HG03064 (cell line): ENCODE data around the gene ZNF808.
"Not testable (repeated sequence)": the region's sequence is repeated elsewhere in the genome, so short reads cannot be mapped to it uniquely, and the experiment has no call there.

Experiments used
- ATAC-seq: cut with Tn5 transposase; IDR thresholded peaks from one replicate; pipeline ENCODE4 v1.9.1; 2021; ENCODE audit warnings: low read depth; ENCODE audit not compliant: unreplicated experiment

The ZNF808 gene

DNA sequence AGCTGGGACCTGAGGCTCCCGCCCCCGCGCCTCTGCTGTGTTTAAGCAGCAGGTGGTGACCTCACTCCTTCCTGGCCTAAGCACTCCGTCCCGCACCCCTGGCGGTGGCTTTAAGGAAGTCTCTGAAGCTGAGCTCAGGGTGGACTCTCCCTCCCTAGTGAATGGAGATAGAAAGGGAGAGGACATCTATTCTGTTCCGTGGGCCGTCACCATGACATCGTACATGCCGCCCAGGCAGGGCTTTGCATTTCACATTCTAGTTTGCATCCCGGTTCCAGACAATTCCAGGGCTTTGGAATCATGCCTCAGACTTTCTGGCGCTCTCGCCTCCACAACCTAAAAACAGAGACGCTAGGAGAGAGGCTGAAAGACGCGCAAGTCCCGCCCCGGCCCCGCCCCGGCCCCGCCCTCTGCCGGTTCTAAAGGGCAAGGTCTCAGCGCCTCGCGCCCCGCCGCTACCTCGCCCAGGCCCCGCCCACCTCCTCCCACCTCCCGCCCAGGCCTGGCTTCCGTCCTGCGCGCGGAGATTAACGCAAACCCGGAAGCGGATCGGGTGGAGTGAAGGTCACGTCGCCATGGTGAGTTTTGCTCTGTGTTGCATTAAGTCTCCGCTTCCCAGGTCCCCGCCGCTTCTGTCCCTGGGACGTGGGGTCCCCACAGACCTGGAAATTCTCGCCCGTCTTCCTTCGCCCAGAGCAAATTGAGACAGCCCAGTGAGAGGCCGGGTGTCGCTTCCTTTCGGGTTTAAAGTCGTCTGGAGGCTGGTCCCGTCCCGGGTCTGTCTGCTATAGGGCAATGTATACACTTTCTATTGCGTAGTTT, at the start of gene ZNF808:
ZNF808 (plus strand) TSS at position 535 of the 822 bp plus-strand sequence. CDS start 15,617 bp downstream, outside the sequence.
- peak; percentile 72 for ATAC-seq

DNA sequence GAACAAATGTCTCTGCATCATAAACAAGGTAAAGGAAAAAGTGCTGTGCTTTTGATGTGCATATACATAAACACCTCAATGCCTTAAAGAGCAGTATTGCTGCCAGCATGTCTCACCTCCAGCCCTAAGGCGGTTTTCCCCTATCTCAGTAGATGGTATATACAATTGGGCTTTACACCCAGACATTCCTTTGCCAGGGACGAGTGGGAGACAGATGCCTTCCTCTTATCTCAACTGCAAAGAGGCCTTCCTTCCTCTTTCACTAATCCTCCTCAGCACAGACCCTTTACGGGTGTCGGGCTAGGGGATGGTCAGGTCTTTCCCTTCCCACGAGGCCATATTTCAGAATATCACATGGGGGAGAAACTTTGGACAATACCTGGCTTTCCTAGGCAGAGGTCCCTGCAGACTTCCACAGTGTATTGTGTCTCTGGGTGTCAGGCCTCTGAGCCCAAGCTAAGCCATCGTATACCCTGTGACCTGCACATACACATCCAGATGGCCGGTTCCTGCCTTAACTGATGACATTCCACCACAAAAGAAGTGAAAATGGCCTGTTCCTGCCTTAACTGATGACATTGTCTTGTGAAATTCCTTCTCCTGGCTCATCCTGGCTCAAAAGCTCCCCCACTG, 43.2 kb upstream of the ZNF808 start:
- not testable (repeated sequence) for ATAC-seq

DNA sequence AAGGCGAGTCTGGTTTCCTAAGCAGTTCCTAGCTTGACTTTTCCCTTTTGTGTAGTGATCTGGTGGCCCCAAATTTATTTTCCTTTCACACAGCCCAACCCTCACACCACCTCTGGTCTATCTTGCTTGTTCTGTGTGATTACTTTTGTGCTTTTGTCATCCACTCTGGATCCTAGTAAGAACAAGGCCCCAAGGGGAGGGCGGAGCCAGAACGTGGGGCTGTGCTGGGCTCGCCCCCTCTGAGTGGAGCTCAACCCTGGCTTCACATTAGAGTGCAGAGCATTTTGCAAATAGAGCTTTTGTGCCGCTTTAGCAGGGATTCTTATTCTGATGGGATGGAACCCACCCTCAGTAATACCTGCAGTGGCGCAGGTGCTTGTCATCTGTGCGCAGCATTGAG, 42.4 kb upstream of the ZNF808 start:
- ATAC-seq, result not testable (repeated sequence)

DNA sequence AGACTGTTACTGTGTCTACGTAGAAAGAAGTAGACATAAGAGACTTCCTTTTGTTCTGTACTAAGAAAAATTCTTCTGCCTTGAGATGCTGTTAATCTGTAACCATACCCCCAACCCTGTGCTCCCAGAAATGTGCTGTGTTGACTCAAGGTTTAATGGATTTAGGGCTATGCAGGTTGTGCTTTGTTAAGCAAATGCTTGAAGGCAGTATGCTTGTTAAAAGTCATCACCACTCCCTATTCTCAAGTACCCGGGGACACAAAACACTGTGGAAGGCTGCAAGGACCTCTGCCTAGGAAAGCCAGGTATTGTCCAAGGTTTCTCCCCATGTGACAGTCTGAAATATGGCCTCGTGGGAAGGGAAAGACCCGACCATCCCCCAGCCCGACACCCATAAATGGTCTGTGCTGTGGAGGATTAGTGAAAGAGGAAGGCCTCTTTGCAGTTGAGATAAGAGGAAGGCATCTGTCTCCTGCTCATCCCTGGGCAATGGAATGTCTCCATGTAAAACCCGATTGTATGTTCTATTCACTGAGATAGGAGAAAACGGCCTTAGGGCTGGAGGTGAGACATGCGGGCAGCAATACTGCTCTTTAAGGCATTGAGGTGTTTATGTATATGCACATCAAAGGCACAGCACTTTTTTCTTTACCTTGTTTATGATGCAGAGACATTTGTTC, 41.8 kb upstream of the ZNF808 start:
- ATAC-seq, result not testable (repeated sequence)

- no peak for ATAC-seq
These were observed 35.1 kb upstream of the ZNF808 start for GRCh38 chr19:52492201-52492993.

- ATAC-seq, result no peak
These were observed 34.4 kb upstream of the ZNF808 start for GRCh38 chr19:52492994-52493470.

DNA sequence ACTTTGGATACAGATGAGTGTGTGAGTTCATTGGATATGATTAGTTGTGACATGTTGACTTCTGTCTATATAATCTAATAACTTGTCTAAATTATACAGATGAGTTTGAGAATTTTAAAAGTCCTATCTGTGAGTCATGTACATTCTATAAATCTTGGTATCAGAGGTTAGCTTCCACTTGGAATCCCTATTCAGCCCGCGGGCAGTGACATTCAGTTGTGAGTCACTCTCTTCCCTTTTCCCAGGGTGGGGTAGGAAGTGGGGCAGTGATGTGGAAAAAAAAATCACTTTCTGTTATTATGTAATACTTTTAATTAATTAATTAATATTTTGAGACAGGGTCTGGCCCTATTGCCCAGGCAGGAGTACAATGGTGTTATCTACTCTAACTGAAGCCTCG, 33.0 kb upstream of the ZNF808 start:
- no peak for ATAC-seq

- no peak for ATAC-seq
These were observed 28.9 kb upstream of the ZNF808 start for GRCh38 chr19:52498571-52498970.

DNA sequence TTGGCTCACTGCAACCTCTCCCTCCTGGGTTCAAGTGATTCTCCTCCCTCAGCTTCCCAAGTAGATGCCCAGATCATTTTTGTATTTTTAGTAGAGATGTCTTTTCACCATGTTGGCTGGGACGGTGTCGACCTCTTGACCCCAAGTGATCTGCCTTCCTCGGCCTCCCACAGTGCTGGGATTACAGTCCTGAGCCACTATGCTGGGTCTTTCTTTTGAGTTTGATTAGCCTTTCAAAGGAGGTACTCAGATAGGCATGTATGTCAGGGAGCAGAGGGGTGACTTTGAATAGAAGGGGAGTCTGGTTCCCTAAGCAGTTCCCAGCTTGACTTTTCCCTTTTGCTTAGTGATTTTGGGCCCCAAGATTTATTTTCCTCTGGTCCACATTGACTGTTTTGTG, 27.0 kb upstream of the ZNF808 start:
- not testable (repeated sequence) for ATAC-seq

- ATAC-seq, result not testable (repeated sequence)
These were observed 26.5 kb upstream of the ZNF808 start for GRCh38 chr19:52500991-52501390.

GRCh38 chr19:52507266-52507665, 20.2 kb upstream of the ZNF808 start:
- no peak for ATAC-seq

DNA sequence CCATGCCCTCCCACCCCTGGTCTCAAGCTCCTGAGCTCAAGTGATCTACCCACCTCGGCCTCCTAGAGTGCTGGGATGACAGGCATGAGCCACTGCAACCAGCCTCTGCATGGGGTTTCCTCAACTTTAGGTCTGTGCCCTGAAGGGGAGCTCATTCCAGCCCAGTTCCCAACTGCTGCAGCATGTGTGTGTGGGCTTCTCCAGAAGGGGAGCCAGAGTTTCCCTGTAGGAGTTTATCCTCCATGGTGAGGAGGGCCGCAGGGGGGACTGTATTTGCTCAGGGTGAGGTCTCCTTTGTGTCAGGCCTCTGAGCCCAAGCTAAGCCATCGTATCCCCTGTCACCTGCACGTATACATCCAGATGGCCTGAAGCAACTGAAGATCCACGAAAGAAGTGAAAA, 11.3 kb upstream of the ZNF808 start:
- ATAC-seq, result no peak

DNA sequence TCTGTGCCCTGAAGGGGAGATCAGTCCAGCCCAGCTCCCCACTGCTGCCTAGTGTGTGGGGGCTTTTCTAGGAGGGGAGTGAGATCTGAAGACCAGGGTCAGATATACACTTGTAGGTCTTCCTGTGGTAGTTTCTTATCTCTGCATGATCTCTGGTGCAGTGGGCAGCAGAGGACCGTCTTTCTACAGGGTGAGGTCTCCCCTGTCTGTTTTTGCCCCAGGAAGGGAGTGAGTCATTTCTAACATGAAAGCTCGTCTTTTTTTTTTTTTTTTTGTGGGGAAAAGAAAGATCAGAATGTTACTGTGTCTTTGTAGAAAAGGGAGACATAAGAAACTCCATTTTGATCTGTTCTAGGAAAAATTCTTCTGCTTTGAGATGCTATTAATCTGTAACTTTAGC, 8.8 kb upstream of the ZNF808 start:
- no peak for ATAC-seq

DNA sequence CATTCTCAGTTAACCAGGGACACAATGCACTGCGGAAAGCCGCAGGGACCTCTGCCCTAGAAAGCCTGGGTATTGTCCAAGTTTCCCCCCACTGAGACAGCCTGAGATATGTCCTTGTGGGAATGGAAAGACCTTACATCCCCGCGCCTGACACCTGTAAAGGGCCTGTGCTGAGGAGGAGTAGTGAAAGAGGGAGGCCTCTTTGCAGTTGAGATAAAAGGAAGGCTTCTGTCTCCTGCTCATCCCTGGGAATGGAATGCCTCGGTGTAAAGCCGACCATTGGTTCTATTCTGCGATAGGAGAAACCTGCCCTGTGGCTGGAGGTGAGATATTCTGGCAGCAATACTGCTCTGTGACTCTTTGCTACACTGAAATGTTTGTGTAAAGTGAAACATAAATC, 8.3 kb upstream of the ZNF808 start:
- not testable (repeated sequence) for ATAC-seq

DNA sequence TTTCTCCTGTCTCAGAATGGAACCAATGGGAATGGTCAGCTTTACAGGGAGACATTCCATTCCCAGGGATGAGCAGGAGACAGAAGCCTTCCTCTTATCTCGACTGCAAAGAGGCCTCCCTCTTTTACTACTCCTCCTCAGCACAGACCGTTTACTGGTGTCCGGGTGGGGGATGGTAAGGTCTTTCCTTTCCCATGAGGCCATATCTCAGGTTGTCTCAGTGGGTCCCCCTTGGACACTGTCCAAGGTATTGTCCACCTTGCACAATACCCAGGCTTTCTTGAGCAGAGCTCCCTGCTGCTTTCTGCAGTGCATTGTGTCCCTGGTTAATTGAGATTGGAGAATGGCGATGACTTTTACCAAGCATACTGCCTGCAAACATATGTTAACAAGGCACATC, 7.5 kb upstream of the ZNF808 start:
- ATAC-seq, result no peak

DNA sequence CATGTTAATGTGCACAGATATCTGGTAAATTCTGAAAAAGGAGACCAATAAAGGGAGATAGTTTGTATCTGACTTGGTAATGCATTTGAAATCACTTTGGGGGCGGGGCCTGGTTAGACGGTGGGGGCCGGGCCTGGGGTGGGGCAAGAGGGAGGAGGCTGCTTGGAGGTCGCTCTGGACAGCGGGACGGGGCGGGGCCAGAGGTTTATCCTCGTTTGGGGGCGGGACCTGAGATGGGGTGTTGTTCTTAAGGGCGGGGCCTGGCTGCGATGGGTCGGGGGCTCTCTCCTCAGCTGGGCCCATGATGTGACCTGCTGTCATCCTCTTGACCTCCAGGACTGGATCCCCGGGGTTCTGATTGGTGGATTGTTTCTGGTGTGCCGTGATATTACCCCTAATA, 4.9 kb upstream of the ZNF808 start:
- no peak for ATAC-seq

DNA sequence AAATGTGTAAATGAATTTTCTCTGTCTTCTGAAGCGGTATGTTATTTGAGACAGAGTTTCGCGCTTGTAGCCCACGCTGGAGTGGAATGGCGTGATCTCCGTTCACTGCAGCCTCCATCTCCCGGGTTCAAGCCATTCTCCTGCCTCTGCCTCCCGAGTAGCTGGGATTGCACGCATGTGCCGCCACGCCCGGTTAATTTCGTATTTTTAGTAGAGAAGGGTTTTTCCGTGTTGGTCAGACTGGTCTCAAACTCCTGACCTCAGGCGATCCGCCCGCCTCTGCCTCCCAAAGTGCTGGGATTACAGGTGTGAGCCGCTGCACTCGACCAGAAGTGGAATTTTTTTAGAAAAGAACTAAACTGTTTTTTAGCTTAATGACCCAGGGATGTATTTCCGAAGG, 3.4 kb upstream of the ZNF808 start:
- no peak for ATAC-seq

- ATAC-seq, result no peak
These were observed 486 bp downstream of the ZNF808 start for GRCh38 chr19:52527956-52528351.

DNA sequence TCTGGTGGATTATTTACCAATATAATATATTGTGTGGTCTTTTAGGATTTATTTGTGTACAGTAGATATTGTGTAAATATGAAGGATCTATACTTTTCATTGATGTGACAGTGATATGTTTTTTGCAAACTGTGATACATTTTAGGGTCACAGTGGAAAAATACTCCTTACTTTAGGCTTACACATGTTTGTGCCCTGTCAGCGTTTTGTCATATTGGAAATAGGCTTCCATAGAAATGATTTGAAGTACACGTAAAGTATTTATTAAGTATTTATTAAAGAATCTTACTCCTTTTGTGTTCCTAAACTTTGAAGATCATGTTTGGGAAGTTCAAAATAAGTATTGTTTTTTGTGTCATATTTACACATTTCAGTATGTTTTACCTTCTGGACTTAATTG, 5.0 kb downstream of the ZNF808 start:
- ATAC-seq, result no peak

GRCh38 chr19:52533901-52534300, 6.4 kb downstream of the ZNF808 start:
- no peak for ATAC-seq

DNA sequence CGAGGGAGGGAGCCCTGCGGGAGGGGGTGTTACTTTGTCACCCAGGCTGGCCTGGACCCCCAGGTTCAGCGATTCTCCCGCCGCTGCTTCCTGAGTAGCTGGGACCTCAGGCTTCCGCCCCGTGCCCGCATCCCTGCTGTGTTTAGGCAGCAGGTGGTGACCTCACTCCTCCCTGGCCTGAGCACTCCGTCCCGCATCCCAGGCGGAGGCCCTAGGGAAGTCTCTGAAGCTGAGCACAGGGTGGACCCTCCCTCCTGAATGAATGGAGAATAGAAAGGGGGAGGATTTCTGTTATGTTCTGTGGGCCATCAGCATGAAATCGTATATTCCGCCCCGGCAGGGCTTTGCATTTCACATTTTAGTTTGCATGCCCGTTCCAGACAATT, 7.9 kb downstream of the ZNF808 start:
- not testable (repeated sequence) for ATAC-seq
